K562 (cell line): ENCODE measurements around the gene GRIA3. TPM values are rescaled to one million over a fixed set of nuclear protein-coding genes. Genes with fewer than 3 reads are reported as not detected.
A peak's percentile ranks its signal among the peaks of the same experiment; 100 is the strongest.

Experiments
- ATAC-seq: fragments of 200-7000 bp; cut with Tn5 transposase; 3 replicates; pipeline ENCODE4 v1.9.1; 2020; ENCODE audit warnings: moderate library complexity
- BruUV-seq: library from RNA; stranded (reverse); fragments of 400-500 nt; replicated peaks from 2 replicates; lab custom pipeline; 2021; lab: Mats Ljungman, UMichigan
- CTCF ChIA-PET: fragments of 300-600 bp; formaldehyde crosslinking; extraction: SDS; loops from one replicate; lab custom pipeline; 2021; ENCODE audit warnings: low intra/inter-chr PET ratio; lab: Yijun Ruan, JAX
- POLR2A ChIA-PET: fragments of 300-600, 350-650 bp; sonication (Branson Sonifier 250); formaldehyde crosslinking; extraction: SDS; loops from one replicate; lab custom pipeline; 2021; ENCODE audit warnings: antibody characterized with exemption, inconsistent platforms; lab: Yijun Ruan, JAX
- DNase-seq, 4 experiments: peaks; one replicate each; pipeline versions ENCODE4 v3.0.0 to v3.0.0-alpha.2; 2011 to 2018; ENCODE audit warnings: low spot score in 3 of 4, mixed read lengths in 3 of 4; ENCODE audit errors: extremely low read depth in 1 of 4
- FAIRE-seq: peaks from 2 replicates; lab custom pipeline; 2011; peaks lifted over from hg19 to GRCh38; lab: Jason Lieb, UNC
- H2AFZ ChIP-seq: 2 replicates; pipeline ENCODE4 v1.6.0; 2011; ENCODE audit warnings: low read depth, low read length, control low read depth, inconsistent platforms
- H3K27ac ChIP-seq: fragments of 200-600 bp; 3 replicates; pipeline ENCODE4 v1.8.0; 2011; ENCODE audit warnings: low read depth, mild to moderate bottlenecking, control low read depth, inconsistent platforms, low read length, moderate library complexity, mixed read lengths; ENCODE audit errors: extremely low read depth
- H3K27me3 ChIP-seq, 2 experiments: fragments of 300-600 bp in 1 of 2; 2 replicates in 1 of 2; 3 replicates in 1 of 2; pipeline versions ENCODE4 v1.6.0 to v1.8.0; 2011; ENCODE audit warnings: inconsistent platforms in 2 of 2, low read length in 2 of 2, mild to moderate bottlenecking in 1 of 2, mixed read lengths in 1 of 2, moderate library complexity in 1 of 2; ENCODE audit not compliant: control insufficient read depth in 2 of 2, insufficient read depth in 2 of 2
- H3K36me3 ChIP-seq: fragments of 300-600 bp; 3 replicates; pipeline ENCODE4 v1.8.0; 2011; ENCODE audit warnings: mild to moderate bottlenecking, low read length, inconsistent platforms; ENCODE audit not compliant: control insufficient read depth, insufficient read depth
- H3K4me1 ChIP-seq, 2 experiments: fragments of 200-600 bp in 1 of 2; replicated peaks in 1 of 2; 2 replicates in 1 of 2; 3 replicates in 1 of 2; pipeline versions ENCODE4 v1.5.1 to v1.8.0; 2011; ENCODE audit warnings: inconsistent platforms in 2 of 2, low read length in 2 of 2, mild to moderate bottlenecking in 1 of 2, mixed read lengths in 1 of 2, moderate library complexity in 1 of 2; ENCODE audit not compliant: control insufficient read depth in 2 of 2, insufficient read depth in 2 of 2
- H3K4me2 ChIP-seq: 2 replicates; pipeline ENCODE4 v1.6.1; 2011; ENCODE audit warnings: low read length, control low read depth, inconsistent platforms, mixed read lengths; ENCODE audit not compliant: insufficient read depth
- H3K4me3 ChIP-seq: fragments of 200-600 bp; sonication (generic), shearing (Covaris generic); 2 replicates; pipeline ENCODE4 v1.5.1; 2016; ENCODE audit warnings: control low read depth, inconsistent platforms
- H3K79me2 ChIP-seq: fragments of 200-600 bp; 3 replicates; pipeline ENCODE4 v1.8.0; 2011; ENCODE audit warnings: low read length, inconsistent platforms; ENCODE audit not compliant: control insufficient read depth, insufficient read depth
- H3K9ac ChIP-seq, 2 experiments: 2 replicates each; pipeline versions ENCODE4 v1.6.0 to v1.6.1; 2011; ENCODE audit warnings: low read depth in 2 of 2, low read length in 2 of 2, control low read depth in 1 of 2, inconsistent platforms in 1 of 2, mild to moderate bottlenecking in 1 of 2, mixed read lengths in 1 of 2; ENCODE audit not compliant: insufficient read depth in 1 of 2
- H3K9me1 ChIP-seq: one replicate; pipeline ENCODE4 v1.6.0; 2011; ENCODE audit warnings: inconsistent platforms, mild to moderate bottlenecking, low read length, moderate library complexity; ENCODE audit not compliant: control insufficient read depth, insufficient read depth
- H3K9me3 ChIP-seq: replicated peaks from 2 replicates; pipeline ENCODE4 v1.5.1; 2011; ENCODE audit warnings: low read depth, low read length, inconsistent platforms; ENCODE audit not compliant: control insufficient read depth, insufficient read depth
- H4K20me1 ChIP-seq: replicated peaks from 2 replicates; pipeline ENCODE4 v1.6.1; 2011; ENCODE audit warnings: low read length, inconsistent platforms, mixed read lengths; ENCODE audit not compliant: control insufficient read depth, insufficient read depth
- GABPB2 ChIP-seq: fragments of 250-450 bp; sonication (Bioruptor Pico); conservative IDR thresholded peaks from 2 replicates; pipeline ENCODE4 v1.5.1; 2021; ENCODE audit warnings: mild to moderate bottlenecking
- NBN ChIP-seq: fragments of 450-650 bp; IDR thresholded peaks from 2 replicates; pipeline ENCODE4 v1.6.1; 2016; ENCODE audit warnings: low read depth, mild to moderate bottlenecking
- NFIC ChIP-seq: fragments of 450-650 bp; IDR thresholded peaks from 2 replicates; pipeline ENCODE4 v1.6.1; 2017; ENCODE audit warnings: mild to moderate bottlenecking, inconsistent platforms
- NR2C2 ChIP-seq, 2 experiments: fragments of 200-800 bp in 1 of 2; sonication (Bioruptor generic) in 1 of 2; sonication (generic) in 1 of 2; formaldehyde crosslinking in 1 of 2; IDR thresholded peaks; 2 replicates each; pipeline versions ENCODE4 v1.6.1 to v1.8.0; 2016 to 2022; ENCODE audit warnings: mild to moderate bottlenecking in 1 of 2, missing compliant biosample characterization in 1 of 2, missing genetic modification characterization in 1 of 2, missing genetic modification reagents in 1 of 2
- NR2F6 ChIP-seq: fragments of 450-650 bp; formaldehyde crosslinking; IDR thresholded peaks from 2 replicates; pipeline ENCODE4 v1.4.0; 2020; ENCODE audit warnings: mild to moderate bottlenecking
- SRSF1 ChIP-seq: fragments of 200-400 bp; formaldehyde crosslinking; IDR thresholded peaks from 2 replicates; pipeline ENCODE4 v1.6.1; 2017; ENCODE audit warnings: mild to moderate bottlenecking, low read depth, low read length, moderate library complexity
- SUPT5H ChIP-seq: fragments of 450-650 bp; IDR thresholded peaks from 2 replicates; pipeline ENCODE4 v1.6.1; 2016
- TAF1 ChIP-seq: IDR thresholded peaks from 2 replicates; pipeline ENCODE4 v1.6.1; 2011; ENCODE audit warnings: mild to moderate bottlenecking, low read length, moderate library complexity; ENCODE audit not compliant: insufficient read depth, control insufficient read depth, severe bottlenecking; ENCODE audit errors: extremely low read depth
- TAL1 ChIP-seq: fragments of 450-650 bp; IDR thresholded peaks from 2 replicates; pipeline ENCODE4 v1.6.1; 2016; ENCODE audit warnings: mild to moderate bottlenecking
- ZNF197 ChIP-seq: fragments of 200-800 bp; sonication (Bioruptor generic); IDR thresholded peaks from 2 replicates; pipeline ENCODE4 v1.6.1; 2016; ENCODE audit warnings: low read depth, missing genetic modification characterization, missing compliant biosample characterization
- WGBS: fragments of 100-300 bp; shearing (Covaris generic); methylation state at CpG from one replicate; pipeline ENCODE4 v1.1.6; 2016; ENCODE audit warnings: low coverage, mixed read lengths; ENCODE audit not compliant: insufficient coverage; ENCODE audit errors: missing lambda C conversion rate; 5-methylcytosine and 5-hydroxymethylcytosine counted together
- in situ Hi-C: fragments of 300-500 bp; cut with MboI; formaldehyde crosslinking; loops from 4 replicates; pipeline ENCODE4 v1.15.0; 2018; ENCODE audit warnings: inconsistent platforms, mixed read lengths
- intact Hi-C: fragments of 100-400 bp; cut with micrococcal nuclease; formaldehyde crosslinking; loops from 2 replicates; pipeline ENCODE4 v1.14.2; 2022
- polyA plus RNA-seq, 8 experiments: library from polyadenylated mRNA; depleted of rRNA in 4 of 8; stranded (reverse) in 5 of 8; unstranded in 3 of 8; fragments of >200 nt; fragmentation: Nextera tagmentation in 2 of 8; fragmentation: Illumina TruSeq in 1 of 8; extraction: Ambion mirVana in 2 of 8; extraction: Trizol in 1 of 8; gene quantifications; 2 replicates each; pipeline versions ENCODE4 v1.2.1 to v1.2.3, GENCODE V29; 2011 to 2014; ENCODE audit warnings: inconsistent platforms in 1 of 8, missing spikeins in 1 of 8
- total RNA-seq, 7 experiments: library from RNA; depleted of rRNA in 6 of 7; stranded (reverse); fragments of >200 nt in 6 of 7; fragmentation: Illumina TruSeq in 2 of 7; extraction: Trizol in 2 of 7; gene quantifications; 2 replicates each; pipeline versions ENCODE4 v1.2.1 to v1.2.3, GENCODE V29; 2011 to 2021; ENCODE audit warnings: low replicate concordance in 1 of 7
- TF ChIP-seq, protein P1 (sequence below): sonication (generic); formaldehyde crosslinking; IDR thresholded peaks from 2 replicates; pipeline ENCODE4 v1.8.0; 2022; ENCODE audit warnings: mild to moderate bottlenecking, missing genetic modification reagents
- TF ChIP-seq, protein P2 (sequence below): fragments of 250-450 bp; sonication (Bioruptor Pico); IDR thresholded peaks from 2 replicates; pipeline ENCODE4 v1.4.0; 2020; ENCODE audit warnings: mild to moderate bottlenecking, moderate library complexity, borderline replicate concordance
- TF ChIP-seq, protein P3 (sequence below): fragments of 450-650 bp; IDR thresholded peaks from 2 replicates; pipeline ENCODE4 v1.6.1; 2017; ENCODE audit warnings: antibody characterized with exemption
- TF ChIP-seq, protein P4 (sequence below): fragments of 250-450 bp; sonication (Bioruptor Pico); IDR thresholded peaks from 2 replicates; pipeline ENCODE4 v1.8.0; 2022; ENCODE audit warnings: inconsistent platforms, mild to moderate bottlenecking, moderate library complexity, borderline replicate concordance

Gene GRIA3
- total and polyA plus RNA-seq, 9 of the 15 experiments (the other 6 are each of a cell fraction or from before 2014, with no cell fraction given): 0.10 TPM; not detected in 8

DNA sequence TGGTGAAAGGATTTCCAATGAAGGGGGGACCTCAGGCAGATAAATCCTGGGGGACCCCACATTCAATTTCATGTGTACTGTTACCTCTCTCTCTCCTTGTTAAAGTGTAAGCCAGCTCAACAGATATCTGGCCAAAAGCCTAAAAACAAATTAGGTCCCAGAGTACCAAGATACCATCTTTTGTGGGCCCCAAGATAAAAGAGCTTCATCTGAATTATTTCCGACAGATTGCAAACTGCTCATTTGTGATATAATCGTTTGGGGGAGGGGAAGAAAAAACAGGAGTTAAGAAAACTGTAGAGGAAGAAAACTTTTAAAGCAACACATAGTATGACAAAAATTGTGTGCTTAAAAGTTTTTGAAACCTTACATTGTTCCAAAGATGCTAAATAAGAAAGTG, 33.6 kb downstream of the GRIA3 start (continued):
- TF ChIP-seq NFIC: peak; percentile 59
- no peak for TF ChIP-seq NR2F6 (CRISPR knock-in tag)
- no peak for TF ChIP-seq NR2C2 (CRISPR knock-in tag; IDR thresholded peaks at IDR 0.05)
- no peak for TF ChIP-seq NR2C2 (tag; IDR thresholded peaks at IDR 0.05)
- TF ChIP-seq, protein P1, sequence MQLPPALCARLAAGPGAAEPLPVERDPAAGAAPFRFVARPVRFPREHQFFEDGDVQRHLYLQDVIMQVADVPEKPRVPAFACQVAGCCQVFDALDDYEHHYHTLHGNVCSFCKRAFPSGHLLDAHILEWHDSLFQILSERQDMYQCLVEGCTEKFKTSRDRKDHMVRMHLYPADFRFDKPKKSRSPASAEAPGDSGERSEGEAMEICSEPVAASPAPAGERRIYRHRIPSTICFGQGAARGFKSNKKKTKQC (CRISPR knock-in tag): no peak
- TF ChIP-seq, protein P2, sequence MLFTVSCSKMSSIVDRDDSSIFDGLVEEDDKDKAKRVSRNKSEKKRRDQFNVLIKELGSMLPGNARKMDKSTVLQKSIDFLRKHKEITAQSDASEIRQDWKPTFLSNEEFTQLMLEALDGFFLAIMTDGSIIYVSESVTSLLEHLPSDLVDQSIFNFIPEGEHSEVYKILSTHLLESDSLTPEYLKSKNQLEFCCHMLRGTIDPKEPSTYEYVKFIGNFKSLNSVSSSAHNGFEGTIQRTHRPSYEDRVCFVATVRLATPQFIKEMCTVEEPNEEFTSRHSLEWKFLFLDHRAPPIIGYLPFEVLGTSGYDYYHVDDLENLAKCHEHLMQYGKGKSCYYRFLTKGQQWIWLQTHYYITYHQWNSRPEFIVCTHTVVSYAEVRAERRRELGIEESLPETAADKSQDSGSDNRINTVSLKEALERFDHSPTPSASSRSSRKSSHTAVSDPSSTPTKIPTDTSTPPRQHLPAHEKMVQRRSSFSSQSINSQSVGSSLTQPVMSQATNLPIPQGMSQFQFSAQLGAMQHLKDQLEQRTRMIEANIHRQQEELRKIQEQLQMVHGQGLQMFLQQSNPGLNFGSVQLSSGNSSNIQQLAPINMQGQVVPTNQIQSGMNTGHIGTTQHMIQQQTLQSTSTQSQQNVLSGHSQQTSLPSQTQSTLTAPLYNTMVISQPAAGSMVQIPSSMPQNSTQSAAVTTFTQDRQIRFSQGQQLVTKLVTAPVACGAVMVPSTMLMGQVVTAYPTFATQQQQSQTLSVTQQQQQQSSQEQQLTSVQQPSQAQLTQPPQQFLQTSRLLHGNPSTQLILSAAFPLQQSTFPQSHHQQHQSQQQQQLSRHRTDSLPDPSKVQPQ (CRISPR knock-in tag): no peak
- no peak for TF ChIP-seq NBN

GRCh38 chrX:123219916-123220315, 35.8 kb downstream of the GRIA3 start:
- Histone ChIP-seq H3K4me3 (no peak overlapping the region), H3K4me1 (peaks cover 7 to 36% of the 10 kb centered on the region in 2 experiments), H3K9me3 (no peaks in the 10 kb centered on the region), H3K27me3 (no peaks in the 10 kb centered on the region), H3K9me1 (no peaks in the 10 kb centered on the region), H3K27ac (no peak overlapping the region), H3K4me2 (no peak overlapping the region), H4K20me1 (no peaks in the 10 kb centered on the region), H3K79me2 (no peaks in the 10 kb centered on the region), H2AFZ (peak overlapping the region; percentile 76; the same call in 1 of the 2 replicates), H3K36me3 (no peaks in the 10 kb centered on the region), H3K9ac (no peak overlapping the region)
- ATAC-seq (no peak), DNase-seq (peak in 1 of 4 experiments; percentile 5), FAIRE-seq (no peak)
- no TSS peak for BruUV-seq
- TF ChIP-seq GABPB2: no peak
- no peak for TF ChIP-seq TAL1
- TF ChIP-seq, protein P3, sequence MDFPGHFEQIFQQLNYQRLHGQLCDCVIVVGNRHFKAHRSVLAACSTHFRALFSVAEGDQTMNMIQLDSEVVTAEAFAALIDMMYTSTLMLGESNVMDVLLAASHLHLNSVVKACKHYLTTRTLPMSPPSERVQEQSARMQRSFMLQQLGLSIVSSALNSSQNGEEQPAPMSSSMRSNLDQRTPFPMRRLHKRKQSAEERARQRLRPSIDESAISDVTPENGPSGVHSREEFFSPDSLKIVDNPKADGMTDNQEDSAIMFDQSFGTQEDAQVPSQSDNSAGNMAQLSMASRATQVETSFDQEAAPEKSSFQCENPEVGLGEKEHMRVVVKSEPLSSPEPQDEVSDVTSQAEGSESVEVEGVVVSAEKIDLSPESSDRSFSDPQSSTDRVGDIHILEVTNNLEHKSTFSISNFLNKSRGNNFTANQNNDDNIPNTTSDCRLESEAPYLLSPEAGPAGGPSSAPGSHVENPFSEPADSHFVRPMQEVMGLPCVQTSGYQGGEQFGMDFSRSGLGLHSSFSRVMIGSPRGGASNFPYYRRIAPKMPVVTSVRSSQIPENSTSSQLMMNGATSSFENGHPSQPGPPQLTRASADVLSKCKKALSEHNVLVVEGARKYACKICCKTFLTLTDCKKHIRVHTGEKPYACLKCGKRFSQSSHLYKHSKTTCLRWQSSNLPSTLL: no peak
- TF ChIP-seq SUPT5H: no peak
- TF ChIP-seq, protein P4, sequence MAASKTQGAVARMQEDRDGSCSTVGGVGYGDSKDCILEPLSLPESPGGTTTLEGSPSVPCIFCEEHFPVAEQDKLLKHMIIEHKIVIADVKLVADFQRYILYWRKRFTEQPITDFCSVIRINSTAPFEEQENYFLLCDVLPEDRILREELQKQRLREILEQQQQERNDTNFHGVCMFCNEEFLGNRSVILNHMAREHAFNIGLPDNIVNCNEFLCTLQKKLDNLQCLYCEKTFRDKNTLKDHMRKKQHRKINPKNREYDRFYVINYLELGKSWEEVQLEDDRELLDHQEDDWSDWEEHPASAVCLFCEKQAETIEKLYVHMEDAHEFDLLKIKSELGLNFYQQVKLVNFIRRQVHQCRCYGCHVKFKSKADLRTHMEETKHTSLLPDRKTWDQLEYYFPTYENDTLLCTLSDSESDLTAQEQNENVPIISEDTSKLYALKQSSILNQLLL (CRISPR knock-in tag): no peak
- no peak for TF ChIP-seq SRSF1
- TF ChIP-seq TAF1: no peak
- no peak for TF ChIP-seq ZNF197 (CRISPR knock-in tag)
- WGBS: 15% methylated on average over 3 of the region's 3 CpGs
- ChIA-PET POLR2A (interaction anchor here (0.5 to 1.2 kb wide), 3 partner anchors 10 to 214 kb away, joined by 3 read pairs; no protein-coding TSS in a partner anchor), CTCF (no interaction called here)
- intact Hi-C loops: no loop called here
- in situ Hi-C loops: no loop called here
